Spleen (tissue), 7 donors: ENCODE data around the gene ARHGEF2.

Experiments used
- CTCF ChIP-seq, 11 experiments: fragments of 200-600 bp in 7 of 11; fragments of 450-650 bp in 4 of 11; sonication (generic) in 4 of 11; IDR thresholded peaks in 8 of 11; conservative IDR thresholded peaks in 3 of 11; 1 replicate in 7 of 11; 2 replicates in 4 of 11; pipeline versions ENCODE4 v1.4.0 to v1.8.0; 2016 to 2021; ENCODE audit warnings: antibody characterized with exemption in 11 of 11, inconsistent platforms in 4 of 11, mild to moderate bottlenecking in 1 of 11
- POLR2A ChIP-seq, 3 donors: fragments of 450-650 bp; IDR thresholded peaks; one replicate each; pipeline ENCODE4 v1.5.1; 2017; ENCODE audit warnings: antibody characterized with exemption in 3 of 3, mild to moderate bottlenecking in 1 of 3
- donor health status: DM: no; HTN: no; CAD: no; lungs with moderate emphysema.
- donor health status: DM: no; HTN: no; CAD: no.
- donor health status: DM: no; HTN: no; CAD: no.

- TF ChIP-seq CTCF (IDR thresholded peaks at IDR 0.05 in 8 of 11, conservative IDR thresholded peaks at IDR 0.05 in 3 of 11) (peak in 6 of 11 experiments; percentile 16 to 28 (median 20)), POLR2A (IDR thresholded peaks at IDR 0.05) (no peak)
Observed at GRCh38 chr1:155983191-155984024, 5.1 kb upstream of the ARHGEF2 start.
